HuH-7.5 (cell line): ENCODE measurements around the gene FPGS.

Experiments used
- DNase-seq: peaks from one replicate; pipeline ENCODE4 v3.0.0; 2011; ENCODE audit warnings: low spot score

FPGS gene

GRCh38 chr9:127788337-127789011 lies 14.2 kb upstream of the FPGS start:
- no peak for DNase-seq

GRCh38 chr9:127789179-127789578 lies 13.5 kb upstream of the FPGS start:
- DNase-seq: no peak

- DNase-seq: no peak
Measured at GRCh38 chr9:127790094-127790855, 12.4 kb upstream of the FPGS start.

GRCh38 chr9:127791085-127791484 lies 11.6 kb upstream of the FPGS start:
- no peak for DNase-seq

GRCh38 chr9:127792417-127793031 lies 10.2 kb upstream of the FPGS start:
- DNase-seq: no peak

GRCh38 chr9:127793093-127793708 lies 9.5 kb upstream of the FPGS start:
- DNase-seq: no peak

- no peak for DNase-seq
Measured at GRCh38 chr9:127794001-127794791, 8.5 kb upstream of the FPGS start.

GRCh38 chr9:127796225-127796813 lies 6.4 kb upstream of the FPGS start:
- no peak for DNase-seq

- no peak for DNase-seq
Measured at GRCh38 chr9:127796852-127797370, 5.8 kb upstream of the FPGS start.

GRCh38 chr9:127801955-127802575 lies 617 bp upstream of the FPGS start:
- DNase-seq: no peak

GRCh38 chr9:127803507-127804352 lies 1.0 kb downstream of the FPGS start:
- DNase-seq: no peak

- peak; percentile 78 for DNase-seq
Measured at GRCh38 chr9:127805620-127806019, 2.9 kb downstream of the FPGS start.

GRCh38 chr9:127806871-127807270 lies 4.2 kb downstream of the FPGS start:
- DNase-seq: no peak

- DNase-seq: no peak
Measured at GRCh38 chr9:127808347-127809001, 5.8 kb downstream of the FPGS start.

- no peak for DNase-seq
Measured at GRCh38 chr9:127809002-127809539, 6.4 kb downstream of the FPGS start.

GRCh38 chr9:127809540-127810377 lies 7.1 kb downstream of the FPGS start:
- no peak for DNase-seq

- DNase-seq: no peak
Measured at GRCh38 chr9:127810378-127811187, 7.9 kb downstream of the FPGS start.
